ENCODE results near the gene PLAU.

- TF ChIP-seq CHCHD3 (CRISPR knock-in tag; IDR thresholded peaks at IDR 0.05) = no peak
- no peak for TF ChIP-seq CTCF (CRISPR knock-in tag; IDR thresholded peaks at IDR 0.05)
- no peak for TF ChIP-seq FOSL1 (CRISPR knock-in tag; IDR thresholded peaks at IDR 0.05; ENCODE audit: borderline replicate concordance)
- no peak for TF ChIP-seq PHF21A (CRISPR knock-in tag; IDR thresholded peaks at IDR 0.05)
Measured at GRCh38 chr10:73944356-73945100, 33.6 kb downstream of the PLAU start.
